Endothelial cell of umbilical vein (primary cell): Measurements from ENCODE around the gene SP1. TPM values are rescaled to one million over a fixed set of nuclear protein-coding genes. Genes with fewer than 3 reads are reported as not detected.
"Not testable (repeated sequence)": the region's sequence is repeated elsewhere in the genome, so short reads cannot be mapped to it uniquely, and the experiment has no call there.

ENCODE experiments used
- BruUV-seq: library from RNA; stranded (reverse); fragments of 400-500 nt; replicated peaks from 2 replicates; lab custom pipeline; 2021; lab: Mats Ljungman, UMichigan
- CTCF ChIA-PET: fragments of 300-600, 350-600 bp; sonication (Branson Sonifier 250); formaldehyde crosslinking; loops from one replicate; lab custom pipeline; 2021; ENCODE audit warnings: antibody characterized with exemption, inconsistent platforms; lab: Charles Lee
- POLR2A ChIA-PET: fragments of 300-600, 350-600 bp; sonication (Branson Sonifier 250); formaldehyde crosslinking; loops from one replicate; lab custom pipeline; 2021; ENCODE audit warnings: antibody characterized with exemption, inconsistent platforms; lab: Charles Lee
- DNase-seq: peaks from one replicate; pipeline ENCODE4 v3.0.0-alpha.2; 2011; ENCODE audit warnings: low read depth, low spot score
- FAIRE-seq: peaks from 2 replicates; lab custom pipeline; 2011; peaks lifted over from hg19 to GRCh38; lab: Jason Lieb, UNC
- H2AFZ ChIP-seq: 2 replicates; pipeline ENCODE4 v1.6.0; 2012; ENCODE audit warnings: low read depth, low read length, control low read depth, inconsistent platforms
- H3K27ac ChIP-seq: 2 replicates; pipeline ENCODE4 v1.5.1; 2011; ENCODE audit warnings: low read depth, mild to moderate bottlenecking, control low read depth, low read length, moderate library complexity; ENCODE audit not compliant: insufficient read depth
- H3K27me3 ChIP-seq, 2 experiments: 2 replicates each; pipeline versions ENCODE4 v1.6.0 to v1.6.1; 2011; ENCODE audit warnings: low read length in 2 of 2, mixed read lengths in 1 of 2; ENCODE audit not compliant: control insufficient read depth in 2 of 2, insufficient read depth in 2 of 2
- H3K36me3 ChIP-seq, 2 experiments: 2 replicates in 1 of 2; 3 replicates in 1 of 2; pipeline ENCODE4 v1.5.1; 2011; ENCODE audit warnings: low read length in 2 of 2, mild to moderate bottlenecking in 1 of 2, moderate library complexity in 1 of 2; ENCODE audit not compliant: control insufficient read depth in 2 of 2, insufficient read depth in 2 of 2; ENCODE audit errors: extremely low read depth in 1 of 2
- H3K4me1 ChIP-seq: 3 replicates; pipeline ENCODE4 v1.5.1; 2011; ENCODE audit warnings: mild to moderate bottlenecking, low read length; ENCODE audit not compliant: control insufficient read depth, insufficient read depth; ENCODE audit errors: extremely low read depth
- H3K4me2 ChIP-seq: 2 replicates; pipeline ENCODE4 v1.6.1; 2011; ENCODE audit warnings: low read length, control low read depth, mixed read lengths; ENCODE audit not compliant: insufficient read depth
- H3K4me3 ChIP-seq, 3 experiments: fragments of 200-600 bp in 1 of 3; sonication (generic), shearing (Covaris generic) in 1 of 3; replicated peaks in 1 of 3; 2 replicates each; pipeline ENCODE4 v1.5.1; 2011 to 2016; ENCODE audit warnings: control low read depth in 3 of 3, low read length in 3 of 3, mild to moderate bottlenecking in 2 of 3, inconsistent platforms in 1 of 3, low read depth in 1 of 3, moderate library complexity in 1 of 3; ENCODE audit not compliant: insufficient read depth in 1 of 3
- H3K79me2 ChIP-seq: 2 replicates; pipeline ENCODE4 v1.6.0; 2012; ENCODE audit warnings: low read length, inconsistent platforms; ENCODE audit not compliant: control insufficient read depth, insufficient read depth
- H3K9ac ChIP-seq: replicated peaks from 2 replicates; pipeline ENCODE3; 2011; ENCODE audit warnings: low read length, control low read depth; ENCODE audit not compliant: insufficient read depth; ENCODE audit errors: extremely low read depth
- H3K9me1 ChIP-seq: replicated peaks from 3 replicates; pipeline ENCODE4 v1.6.0; 2011; ENCODE audit warnings: mild to moderate bottlenecking, low read length; ENCODE audit not compliant: control insufficient read depth, insufficient read depth; ENCODE audit errors: extremely low read depth
- H3K9me3 ChIP-seq: replicated peaks from 2 replicates; pipeline ENCODE4 v1.5.1; 2012; ENCODE audit warnings: low read length, inconsistent platforms; ENCODE audit not compliant: control insufficient read depth, insufficient read depth
- H4K20me1 ChIP-seq: replicated peaks from 2 replicates; pipeline ENCODE3; 2011; ENCODE audit warnings: mild to moderate bottlenecking, low read length; ENCODE audit not compliant: control insufficient read depth, insufficient read depth; ENCODE audit errors: extremely low read depth
- CTCF ChIP-seq, 2 donors: IDR thresholded peaks; 1 replicate in 1 of 2; 2 replicates in 1 of 2; pipeline ENCODE4 v1.5.1; 2011; ENCODE audit warnings: low read length in 2 of 2, mild to moderate bottlenecking in 2 of 2, moderate library complexity in 2 of 2, control low read depth in 1 of 2, inconsistent platforms in 1 of 2, low read depth in 1 of 2; ENCODE audit not compliant: insufficient read depth in 1 of 2; ENCODE audit errors: extremely low read depth in 1 of 2
- FOS ChIP-seq: IDR thresholded peaks from 2 replicates; pipeline ENCODE4 v1.6.1; 2011; ENCODE audit warnings: mild to moderate bottlenecking, low read length, moderate library complexity, borderline replicate concordance; ENCODE audit not compliant: insufficient read depth
- POLR2A ChIP-seq: IDR thresholded peaks from 2 replicates; pipeline ENCODE4 v1.6.1; 2012; ENCODE audit warnings: low read depth, mild to moderate bottlenecking, control low read depth, low read length
- dilution Hi-C: fragments of 300-500 bp; cut with MboI; formaldehyde crosslinking; loops from one replicate; pipeline ENCODE4 v1.15.0; 2019; ENCODE audit warnings: low sequenced_read_pairs; ENCODE audit not compliant: extremely low pct_ligation_motif_present
- intact Hi-C: fragments of 100-400 bp; cut with micrococcal nuclease; formaldehyde crosslinking; loops from one replicate; pipeline ENCODE4 v1.10.0; 2022
- polyA plus RNA-seq, 4 experiments: library from polyadenylated mRNA; depleted of rRNA in 3 of 4; stranded (reverse) in 3 of 4; unstranded in 1 of 4; fragments of >200 nt; gene quantifications; 2 replicates each; pipeline versions ENCODE4 v1.2.1 to v1.2.3, GENCODE V29; 2011 to 2012; ENCODE audit warnings: missing spikeins in 1 of 4
- total RNA-seq: library from RNA; stranded (reverse); gene quantifications from 2 replicates; pipeline ENCODE4 v1.2.3, GENCODE V29; 2021

SP1 gene
- total and polyA plus RNA-seq, 2 donors (not counting 3 experiments of a cell fraction or from before 2014, with no cell fraction given), result 34.8 to 56.3 TPM

- CTCF ChIA-PET, result interaction anchor here (0.6 to 7.0 kb wide), 4 partner anchors 13 to 56 kb away, joined by 3 to 46 read pairs (median 7); no protein-coding TSS in a partner anchor
- FAIRE-seq, result no peak
- H3K27me3 ChIP-seq, result no peaks in the 10 kb centered on the region
- H3K4me1 ChIP-seq, result peaks cover under 1% of the 10 kb centered on the region
- peak overlapping the region; percentile 61 for H2AFZ ChIP-seq
- no peak overlapping the region for H3K4me2 ChIP-seq
- H3K9ac ChIP-seq, result no peak overlapping the region
- no peaks in the 10 kb centered on the region for H4K20me1 ChIP-seq
- no peaks in the 10 kb centered on the region for H3K36me3 ChIP-seq
- H3K27ac ChIP-seq, result no peak overlapping the region
- TF ChIP-seq POLR2A (no peak), CTCF (IDR thresholded peaks at IDR 0.05; ENCODE audit: extremely low read depth in 1 of 2, insufficient read depth in 1 of 2, low read depth in 1 of 2, low read length in 2 of 2) (no peak), FOS (peak; percentile 38)
- no peaks in the 10 kb centered on the region for H3K9me3 ChIP-seq
- no peaks in the 10 kb centered on the region for H3K9me1 ChIP-seq
- POLR2A ChIA-PET, result no interaction called here
- BruUV-seq, result no TSS peak
- dilution Hi-C loops (no loop called here), intact Hi-C loops (no loop called here)
- no peaks in the 10 kb centered on the region for H3K79me2 ChIP-seq
- no peak for DNase-seq
- H3K4me3 ChIP-seq, result no peak overlapping the region
Observed at GRCh38 chr12:53365245-53365904, 14.6 kb upstream of the SP1 start.

GRCh38 chr12:53373554-53374133, 6.3 kb upstream of the SP1 start:
- H3K4me1 ChIP-seq, result peaks cover 22% of the 10 kb centered on the region
- H3K4me2 ChIP-seq, H3K4me3 ChIP-seq, BruUV-seq, POLR2A ChIA-PET, H3K9me1 ChIP-seq, FAIRE-seq, dilution Hi-C loops, H3K36me3 ChIP-seq, H4K20me1 ChIP-seq, H3K79me2 ChIP-seq, H3K9ac ChIP-seq, intact Hi-C loops, H3K9me3 ChIP-seq, DNase-seq, H3K27me3 ChIP-seq, H3K27ac ChIP-seq, H2AFZ ChIP-seq: not testable (repeated sequence)
- CTCF ChIA-PET, result interaction anchor here (1.1 to 2.5 kb wide), 2 partner anchors 21 to 48 kb away, joined by 3 to 12 read pairs; no protein-coding TSS in a partner anchor

DNA sequence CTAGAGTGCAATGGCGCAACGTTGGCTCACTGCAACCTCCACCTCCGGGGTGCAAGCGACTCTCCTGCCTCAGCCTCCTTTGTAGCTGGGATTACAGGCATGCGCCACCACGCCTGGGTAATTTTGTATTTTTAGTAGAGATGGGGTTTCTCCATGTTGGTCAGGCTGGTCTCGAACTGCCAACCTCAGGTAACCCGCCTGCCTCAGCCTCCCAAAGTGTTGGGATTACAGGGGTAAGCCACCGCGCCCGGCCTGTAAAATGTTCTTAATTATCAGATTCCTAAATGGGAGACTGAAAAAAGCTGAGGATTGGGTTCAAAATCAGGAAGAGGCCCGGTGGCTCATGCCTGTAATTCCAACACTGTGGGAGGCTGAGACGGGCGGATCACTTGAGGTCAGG, 5.7 kb upstream of the SP1 start:
- H3K36me3 ChIP-seq, BruUV-seq, intact Hi-C loops, FAIRE-seq, H3K27ac ChIP-seq, H3K4me3 ChIP-seq, H3K9ac ChIP-seq, H3K27me3 ChIP-seq, H3K4me2 ChIP-seq, H3K9me1 ChIP-seq, DNase-seq, H4K20me1 ChIP-seq, H3K9me3 ChIP-seq, POLR2A ChIA-PET, H2AFZ ChIP-seq, H3K79me2 ChIP-seq, dilution Hi-C loops: not testable (repeated sequence)
- CTCF ChIA-PET, result interaction anchor here (1.1 to 2.5 kb wide), 2 partner anchors 22 to 47 kb away, joined by 3 to 12 read pairs; no protein-coding TSS in a partner anchor
- H3K4me1 ChIP-seq, result peaks cover 28% of the 10 kb centered on the region
